ENCODE measurements around the gene RDH5.

- TF ChIP-seq CTCF (conservative IDR thresholded peaks at IDR 0.05), result no peak
- TF ChIP-seq EZH2 (IDR thresholded peaks at IDR 0.05; ENCODE audit: low read depth), result no peak
Observed at GRCh38 chr12:55698241-55698955, 21.8 kb upstream of the RDH5 start.
